ENCODE results near the gene TIMM23. TPM values are rescaled to one million over a fixed set of nuclear protein-coding genes. Genes with fewer than 3 reads are reported as not detected.
"Not testable (repeated sequence)": the region's sequence is repeated elsewhere in the genome, so short reads cannot be mapped to it uniquely, and the experiment has no call there.

The TIMM23 gene
- total and polyA plus RNA-seq, 7 donors, result 45.0 to 69.1 (median 66.8) TPM

GRCh38 chr10:45962686-45963452 lies 9.4 kb upstream of the TIMM23 start:
- H3K4me1 ChIP-seq; intact Hi-C loops (cut with DNase I); H3K9me3 ChIP-seq; H3K27ac ChIP-seq; H3K4me3 ChIP-seq; H3K36me3 ChIP-seq; H3K27me3 ChIP-seq; DNase-seq: not testable (repeated sequence)
- 90 to 93% methylated on average over 6 of the region's 6 CpGs for WGBS, 2 donors

GRCh38 chr10:45971019-45971418 lies 1.3 kb upstream of the TIMM23 start:
- WGBS, 2 donors, result 13 to 46% methylated on average over 14 of the region's 14 CpGs
- not testable (repeated sequence) for H3K36me3 ChIP-seq, DNase-seq, H3K9me3 ChIP-seq, H3K27me3 ChIP-seq, H3K27ac ChIP-seq
- intact Hi-C loops (cut with DNase I), result loop anchor here (10.0 kb wide), 1 partner anchor 54 kb away; no protein-coding TSS in a partner anchor
- peak overlapping the region in 3 of 4 donors; percentile 58 to 87 (median 72) for H3K4me3 ChIP-seq
- peaks cover 0 to 26% (median 17%) of the 10 kb centered on the region in 4 donors for H3K4me1 ChIP-seq

DNA sequence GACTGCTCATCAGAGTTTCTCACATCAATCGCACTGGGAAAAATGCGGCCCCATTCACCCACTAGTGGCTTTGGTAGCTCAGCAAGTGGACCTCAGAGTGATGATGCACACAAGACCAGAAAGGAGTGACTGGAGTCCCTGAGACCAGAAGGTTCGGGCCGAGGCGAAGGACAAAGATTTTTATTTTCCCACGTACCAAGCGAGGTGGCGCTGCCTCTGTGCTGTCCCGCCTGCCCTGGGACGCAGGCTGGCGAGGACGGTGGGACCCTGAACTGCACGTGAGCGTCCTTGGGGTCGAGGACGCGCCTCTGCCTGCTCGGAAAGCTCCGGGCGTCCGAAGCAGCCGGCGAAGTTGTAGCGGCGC lies 565 bp upstream of the TIMM23 start:
- not testable (repeated sequence) for H3K27me3 ChIP-seq, DNase-seq, H3K36me3 ChIP-seq, H3K9me3 ChIP-seq
- peak overlapping the region; percentile 74 to 82 (median 80) for H3K27ac ChIP-seq
- peaks cover 0 to 26% (median 17%) of the 10 kb centered on the region in 4 donors for H3K4me1 ChIP-seq
- H3K4me3 ChIP-seq, result peak overlapping the region; percentile 54 to 87 (median 65)
- intact Hi-C loops (cut with DNase I), result loop anchor here (10.0 kb wide), 1 partner anchor 53 kb away; no protein-coding TSS in a partner anchor
- WGBS, 2 donors, result 0% methylated on average over 18 to 25 of the region's 25 CpGs

DNA sequence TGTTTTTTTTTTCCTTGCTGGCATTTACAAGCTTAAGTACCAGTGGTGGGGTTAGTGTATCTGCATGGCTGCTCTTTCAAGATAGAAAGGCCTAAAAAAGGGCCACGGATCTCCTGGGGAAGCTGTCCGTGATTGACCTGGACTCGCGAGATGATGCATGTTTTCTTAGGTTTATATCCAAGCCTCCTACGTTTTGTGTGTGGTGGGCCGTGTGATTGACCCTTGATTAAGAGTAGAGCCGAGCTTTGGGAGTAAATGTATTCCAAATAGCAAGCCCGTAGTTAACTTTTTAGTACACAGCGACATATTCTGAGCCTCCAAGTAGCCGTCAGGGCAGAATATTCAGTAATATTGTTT lies 502 bp downstream of the TIMM23 start:
- not testable (repeated sequence) for DNase-seq, H3K9me3 ChIP-seq, H3K27me3 ChIP-seq
- WGBS, 2 donors, result 0% methylated on average over 10 of the region's 10 CpGs
- H3K36me3 ChIP-seq, result peaks cover 0 to 11% (median 0%) of the 10 kb centered on the region in 4 donors
- intact Hi-C loops (cut with DNase I), result loop anchor here (10.0 kb wide), 1 partner anchor 52 kb away; no protein-coding TSS in a partner anchor
- peak overlapping the region; percentile 74 to 82 (median 80) for H3K27ac ChIP-seq
- peaks cover 0 to 26% (median 17%) of the 10 kb centered on the region in 4 donors for H3K4me1 ChIP-seq
- H3K4me3 ChIP-seq, result peak overlapping the region; percentile 54 to 87 (median 65)

- H3K27me3 ChIP-seq, DNase-seq, H3K27ac ChIP-seq, H3K4me3 ChIP-seq, H3K9me3 ChIP-seq: not testable (repeated sequence)
- 67 to 70% methylated on average over 3 of the region's 3 CpGs for WGBS, 2 donors
- intact Hi-C loops (cut with DNase I), result loop anchor here (10.0 kb wide), 1 partner anchor 51 kb away; no protein-coding TSS in a partner anchor
- H3K4me1 ChIP-seq, result peaks cover 0 to 26% (median 17%) of the 10 kb centered on the region in 4 donors
- H3K36me3 ChIP-seq, result peaks cover 0 to 16% (median 0%) of the 10 kb centered on the region in 4 donors
Observed at GRCh38 chr10:45974041-45974440, 1.8 kb downstream of the TIMM23 start.

- H3K36me3 ChIP-seq, result peaks cover 0 to 21% (median 0%) of the 10 kb centered on the region in 4 donors
- H3K9me3 ChIP-seq, H3K27ac ChIP-seq, H3K27me3 ChIP-seq, H3K4me1 ChIP-seq, H3K4me3 ChIP-seq, DNase-seq: not testable (repeated sequence)
- intact Hi-C loops (cut with DNase I), result loop anchor here (10.0 kb wide), 1 partner anchor 46 kb away; no protein-coding TSS in a partner anchor
- WGBS, 2 donors, result 84 to 88% methylated on average over 1 of the region's 2 CpGs
Observed at GRCh38 chr10:45978554-45978953, 6.3 kb downstream of the TIMM23 start.

DNA sequence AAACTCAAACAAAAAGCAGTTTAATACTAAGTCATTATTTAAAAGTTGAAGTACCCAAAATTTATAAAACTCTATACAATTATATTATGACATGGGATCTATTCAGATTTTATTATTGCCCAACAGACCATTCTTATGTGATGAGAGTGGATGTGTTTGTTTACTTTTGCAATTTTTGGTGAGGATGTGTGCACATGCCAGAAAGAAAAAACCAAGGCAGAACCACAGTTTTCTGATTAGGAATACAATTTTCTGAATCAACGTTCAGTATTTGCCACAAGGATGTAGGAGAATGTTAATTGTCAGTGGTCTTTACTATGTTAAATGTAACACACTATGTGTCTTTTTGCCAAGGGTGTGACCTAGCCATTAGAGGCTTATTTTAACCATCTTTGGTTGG lies 9.1 kb downstream of the TIMM23 start:
- H3K4me3 ChIP-seq, result not testable (repeated sequence)
- 58 to 76% methylated on average over 1 of the region's 1 CpG for WGBS, 2 donors

GRCh38 chr10:45983538-45984186 lies 11.4 kb downstream of the TIMM23 start:
- H3K4me3 ChIP-seq; H3K9me3 ChIP-seq; H3K27me3 ChIP-seq; intact Hi-C loops (cut with DNase I); DNase-seq; H3K27ac ChIP-seq; H3K4me1 ChIP-seq: not testable (repeated sequence)
- 65 to 82% methylated on average over 6 of the region's 6 CpGs for WGBS, 2 donors
- H3K36me3 ChIP-seq, result peaks cover 0 to 40% (median 9%) of the 10 kb centered on the region in 4 donors

More for the DNA sequence above, 9.1 kb downstream of the TIMM23 start:
- H3K4me1 ChIP-seq; H3K9me3 ChIP-seq; H3K27ac ChIP-seq; DNase-seq; H3K27me3 ChIP-seq; intact Hi-C loops (cut with DNase I): not testable (repeated sequence)
- peaks cover 0 to 35% (median 9%) of the 10 kb centered on the region in 4 donors for H3K36me3 ChIP-seq

DNA sequence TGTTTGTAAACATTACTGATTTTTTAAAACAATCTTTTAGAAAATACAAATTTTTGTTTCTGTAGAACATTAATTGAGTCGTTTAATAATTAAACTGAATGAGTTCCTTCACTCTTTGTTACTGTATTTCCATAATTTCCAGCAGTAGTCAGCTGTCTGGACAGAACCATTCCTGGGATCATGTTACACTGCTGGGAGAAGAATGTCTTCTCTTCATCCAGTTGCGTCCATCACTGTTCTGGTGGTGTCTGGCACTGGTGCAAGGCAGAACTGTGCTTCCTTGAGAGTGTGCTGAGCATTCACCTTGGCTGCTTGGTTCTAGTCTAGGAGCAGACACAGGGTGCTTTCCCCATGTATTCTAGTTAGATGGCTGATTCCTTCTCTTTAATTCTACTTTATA lies 12.2 kb downstream of the TIMM23 start:
- H3K4me3 ChIP-seq; DNase-seq; intact Hi-C loops (cut with DNase I); H3K4me1 ChIP-seq; H3K27ac ChIP-seq; H3K27me3 ChIP-seq; H3K9me3 ChIP-seq: not testable (repeated sequence)
- WGBS, 2 donors, result 87 to 91% methylated on average over 2 of the region's 2 CpGs
- H3K36me3 ChIP-seq, result peaks cover 0 to 45% (median 9%) of the 10 kb centered on the region in 4 donors

GRCh38 chr10:45985590-45985989 lies 13.3 kb downstream of the TIMM23 start:
- H3K9me3 ChIP-seq; DNase-seq; intact Hi-C loops (cut with DNase I); H3K4me3 ChIP-seq; H3K27me3 ChIP-seq; H3K27ac ChIP-seq; H3K4me1 ChIP-seq: not testable (repeated sequence)
- 65 to 88% methylated on average over 3 of the region's 3 CpGs for WGBS, 2 donors
- peaks cover 0 to 53% (median 9%) of the 10 kb centered on the region in 4 donors for H3K36me3 ChIP-seq

Measured in sigmoid colon (tissue), 7 donors.